Thoracic aorta (tissue), 2 donors: Measurements from ENCODE around the gene CTU2. TPM values are rescaled to one million over a fixed set of nuclear protein-coding genes. Genes with fewer than 3 reads are reported as not detected.
"Not testable (repeated sequence)": the region's sequence is repeated elsewhere in the genome, so short reads cannot be mapped to it uniquely, and the experiment has no call there.

ENCODE experiments used
- ATAC-seq: fragments of 150-250 bp; one replicate; pipeline ENCODE4 v1.8.0; 2017; ENCODE audit warnings: low read depth; ENCODE audit not compliant: insufficient number of reproducible peaks, low FRiP score
- DNase-seq: peaks from one replicate; pipeline ENCODE4 v3.0.0-alpha.2; 2020; ENCODE audit warnings: low spot score
- H3K27ac ChIP-seq, 2 donors: fragments of 200-600 bp; sonication (generic); 1 replicate in 1 of 2; 2 replicates in 1 of 2; pipeline ENCODE4 v1.5.1; 2016; ENCODE audit warnings: mild to moderate bottlenecking in 2 of 2, moderate library complexity in 2 of 2
- H3K27me3 ChIP-seq: fragments of 200-600 bp; sonication (generic); replicated peaks from 2 replicates; pipeline ENCODE4 v1.6.0; 2016; ENCODE audit warnings: mild to moderate bottlenecking; ENCODE audit not compliant: insufficient read depth
- H3K36me3 ChIP-seq: fragments of 200-600 bp; sonication (generic); one replicate; pipeline ENCODE4 v1.5.1; 2016
- H3K4me1 ChIP-seq, 2 donors: fragments of 200-600 bp; sonication (generic); 1 replicate in 1 of 2; 2 replicates in 1 of 2; pipeline versions ENCODE4 v1.5.1 to v1.6.0; 2016; ENCODE audit warnings: low read depth in 2 of 2, mild to moderate bottlenecking in 1 of 2; ENCODE audit not compliant: control insufficient read depth in 1 of 2
- H3K4me3 ChIP-seq: fragments of 200-600 bp; sonication (generic); 2 replicates; pipeline ENCODE4 v1.5.1; 2016; ENCODE audit warnings: mild to moderate bottlenecking
- H3K9me3 ChIP-seq: fragments of 200-600 bp; sonication (generic); 2 replicates; pipeline ENCODE4 v1.5.1; 2016
- total RNA-seq, 2 donors: library from RNA; depleted of rRNA; stranded (reverse); fragments of >200 nt; gene quantifications; one replicate each; pipeline versions ENCODE4 v1.1.0 to v1.2.3, GENCODE V29; 2016
- TF ChIP-seq, protein P1 (sequence below): fragments of 200-600 bp; sonication (generic); IDR thresholded peaks from one replicate; pipeline ENCODE4 v1.5.1; 2019; ENCODE audit warnings: antibody characterized with exemption

CTU2 gene
- total RNA-seq, 2 donors from 2014 or later: 11.1 to 21.0 TPM

- ATAC-seq: no peak
- TF ChIP-seq, protein P1, sequence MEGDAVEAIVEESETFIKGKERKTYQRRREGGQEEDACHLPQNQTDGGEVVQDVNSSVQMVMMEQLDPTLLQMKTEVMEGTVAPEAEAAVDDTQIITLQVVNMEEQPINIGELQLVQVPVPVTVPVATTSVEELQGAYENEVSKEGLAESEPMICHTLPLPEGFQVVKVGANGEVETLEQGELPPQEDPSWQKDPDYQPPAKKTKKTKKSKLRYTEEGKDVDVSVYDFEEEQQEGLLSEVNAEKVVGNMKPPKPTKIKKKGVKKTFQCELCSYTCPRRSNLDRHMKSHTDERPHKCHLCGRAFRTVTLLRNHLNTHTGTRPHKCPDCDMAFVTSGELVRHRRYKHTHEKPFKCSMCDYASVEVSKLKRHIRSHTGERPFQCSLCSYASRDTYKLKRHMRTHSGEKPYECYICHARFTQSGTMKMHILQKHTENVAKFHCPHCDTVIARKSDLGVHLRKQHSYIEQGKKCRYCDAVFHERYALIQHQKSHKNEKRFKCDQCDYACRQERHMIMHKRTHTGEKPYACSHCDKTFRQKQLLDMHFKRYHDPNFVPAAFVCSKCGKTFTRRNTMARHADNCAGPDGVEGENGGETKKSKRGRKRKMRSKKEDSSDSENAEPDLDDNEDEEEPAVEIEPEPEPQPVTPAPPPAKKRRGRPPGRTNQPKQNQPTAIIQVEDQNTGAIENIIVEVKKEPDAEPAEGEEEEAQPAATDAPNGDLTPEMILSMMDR: no peak
- no peak for DNase-seq
- H3K4me3 ChIP-seq: peak overlapping the region; percentile 97
- no peaks in the 10 kb centered on the region for H3K9me3 ChIP-seq
- no peaks in the 10 kb centered on the region for H3K36me3 ChIP-seq
- peaks cover 4 to 14% of the 10 kb centered on the region in 2 donors for H3K4me1 ChIP-seq
- peak overlapping the region; percentile 70 to 73 for H3K27ac ChIP-seq
- no peaks in the 10 kb centered on the region for H3K27me3 ChIP-seq
Measured at GRCh38 chr16:88662222-88662842, 44.0 kb upstream of the CTU2 start.

DNA sequence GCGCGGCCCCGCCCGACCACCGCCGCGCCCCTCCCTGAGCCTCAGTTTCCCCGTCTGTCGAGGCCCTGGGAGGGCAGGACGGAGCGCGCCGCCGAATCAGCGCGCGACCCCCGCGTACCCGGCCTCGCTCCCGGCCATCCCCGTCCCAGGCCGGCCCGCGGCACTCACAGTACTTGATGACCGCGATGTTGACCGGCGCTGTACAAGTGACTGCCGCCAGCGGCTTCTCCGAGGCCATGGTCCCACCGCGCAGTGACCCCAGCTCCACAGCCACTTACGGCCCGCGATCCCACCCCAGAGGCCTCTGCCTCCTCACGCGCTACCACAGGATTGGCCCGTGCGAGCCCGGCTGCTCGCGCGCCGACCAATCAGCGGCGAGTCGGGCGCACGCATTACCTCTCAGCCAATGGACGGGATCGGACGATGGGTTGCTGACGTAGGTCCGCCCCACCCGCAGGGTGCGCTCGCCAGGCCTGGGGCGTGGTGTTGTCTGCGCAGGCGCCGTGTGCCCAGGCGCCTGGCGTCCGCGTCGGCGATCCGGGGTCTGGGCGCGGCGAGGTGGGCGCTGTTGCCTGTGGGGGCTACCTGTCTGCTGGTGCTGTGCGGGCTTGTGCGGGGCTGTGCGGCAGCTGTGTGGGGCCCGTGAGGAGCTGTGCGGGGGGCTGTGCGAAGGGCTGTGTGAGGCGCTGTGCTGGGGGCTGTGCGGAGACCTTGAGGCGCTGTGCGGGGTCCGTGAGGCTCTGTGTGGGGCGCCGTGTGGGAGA is 43.3 kb upstream of the CTU2 start, which contains the start of gene MVD:
Gene MVD (minus strand): TSS at position 249 of the 764 bp plus-strand sequence. CDS start 11 bp downstream, at position 238.
- peaks cover 4 to 14% of the 10 kb centered on the region in 2 donors for H3K4me1 ChIP-seq
- TF ChIP-seq, protein P1: no peak

DNA sequence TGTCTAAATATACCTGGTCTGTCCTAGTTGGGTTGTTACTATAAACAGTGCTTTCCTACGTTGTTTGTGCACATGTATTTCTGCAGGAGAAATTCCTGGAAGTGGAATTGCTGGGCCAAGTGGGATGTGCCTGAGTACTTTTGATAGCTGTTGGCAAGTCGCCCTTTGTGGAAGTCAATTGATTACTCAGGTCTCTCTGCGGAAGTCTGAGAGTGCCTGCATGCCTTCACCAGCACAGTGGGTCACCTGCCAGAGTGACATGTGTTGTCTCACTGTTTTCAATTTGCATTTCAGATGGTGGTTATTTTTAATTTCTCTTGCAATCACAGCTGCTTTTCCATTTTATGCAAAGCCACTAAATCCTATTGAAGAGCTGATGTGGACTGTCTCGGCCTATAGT is 41.2 kb upstream of the CTU2 start:
- no peak overlapping the region for H3K4me3 ChIP-seq
- H3K36me3 ChIP-seq: no peaks in the 10 kb centered on the region
- DNase-seq: no peak
- H3K4me1 ChIP-seq: peaks cover 4 to 14% of the 10 kb centered on the region in 2 donors
- no peaks in the 10 kb centered on the region for H3K27me3 ChIP-seq
- TF ChIP-seq, protein P1: no peak
- no peaks in the 10 kb centered on the region for H3K9me3 ChIP-seq
- H3K27ac ChIP-seq: no peak overlapping the region
- no peak for ATAC-seq

More for the DNA sequence above, 43.3 kb upstream of the CTU2 start, which contains the start of gene MVD:
- ATAC-seq (peak; percentile 97), DNase-seq (peak; percentile 83)
- no peaks in the 10 kb centered on the region for H3K27me3 ChIP-seq
- H3K9me3 ChIP-seq: no peaks in the 10 kb centered on the region
- no peaks in the 10 kb centered on the region for H3K36me3 ChIP-seq
- H3K4me3 ChIP-seq: peak within 1 kb of the TSS; percentile 97
- peak within 1 kb of the TSS; percentile 70 to 73 for H3K27ac ChIP-seq

GRCh38 chr16:88665570-88665969 is 40.7 kb upstream of the CTU2 start:
- Histone ChIP-seq H3K27ac (no peak overlapping the region), H3K27me3 (no peaks in the 10 kb centered on the region), H3K9me3 (no peaks in the 10 kb centered on the region), H3K4me3 (no peak overlapping the region), H3K36me3 (no peaks in the 10 kb centered on the region), H3K4me1 (peaks cover 4 to 14% of the 10 kb centered on the region in 2 donors)
- TF ChIP-seq, protein P1: no peak
- ATAC-seq: no peak
- DNase-seq: no peak

DNA sequence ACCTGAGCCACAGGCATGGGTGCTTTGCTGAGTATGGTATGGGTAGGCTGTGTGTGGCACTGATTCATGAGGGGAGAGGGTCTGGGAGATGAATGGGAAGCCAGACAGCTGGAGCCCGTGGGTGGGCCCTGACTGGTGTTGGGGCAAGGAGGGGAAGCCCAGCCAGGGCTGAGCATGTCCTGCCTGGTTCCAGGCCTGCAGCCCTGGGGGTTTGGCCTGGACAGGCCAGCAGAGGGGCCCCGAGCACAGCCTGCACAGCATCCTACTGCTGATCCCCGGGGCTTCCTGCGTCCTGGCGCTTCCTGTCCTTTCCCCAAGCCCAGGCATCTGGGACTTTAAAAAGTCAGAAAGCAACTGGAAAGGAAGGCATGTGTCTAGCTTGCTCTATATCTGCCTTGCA is 38.8 kb upstream of the CTU2 start:
- Histone ChIP-seq H3K27me3 (no peaks in the 10 kb centered on the region), H3K36me3 (no peaks in the 10 kb centered on the region), H3K4me1 (peaks cover 4 to 7% of the 10 kb centered on the region in 2 donors), H3K4me3 (no peak overlapping the region), H3K27ac (no peak overlapping the region), H3K9me3 (no peaks in the 10 kb centered on the region)
- DNase-seq: no peak
- ATAC-seq: no peak
- TF ChIP-seq, protein P1: no peak

DNA sequence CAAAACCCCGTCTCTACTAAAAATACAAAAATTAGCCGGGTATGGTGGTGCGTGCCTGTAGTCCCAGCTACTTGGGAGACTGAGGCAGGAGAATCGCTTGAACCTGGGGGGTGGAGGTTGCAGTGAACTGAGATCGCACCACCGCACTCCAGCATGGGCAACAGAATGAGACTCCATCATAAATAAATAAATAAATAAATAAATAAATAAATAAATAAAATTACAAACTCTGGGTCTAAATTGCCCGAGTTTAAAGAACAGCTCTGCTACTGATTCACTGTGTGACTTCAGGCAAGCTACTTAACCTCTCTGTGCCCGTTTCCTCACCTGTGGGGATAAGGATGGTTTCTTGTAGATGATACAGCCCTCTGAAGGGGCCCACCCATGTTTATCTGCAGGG is 36.8 kb upstream of the CTU2 start:
- not testable (repeated sequence) for H3K36me3 ChIP-seq, ATAC-seq, H3K4me1 ChIP-seq, H3K27me3 ChIP-seq, H3K9me3 ChIP-seq, H3K4me3 ChIP-seq, DNase-seq, H3K27ac ChIP-seq
